H9 (cell line): ENCODE measurements around the gene ST7L. TPM values are rescaled to one million over a fixed set of nuclear protein-coding genes. Genes with fewer than 3 reads are reported as not detected.

ENCODE experiments used
- DNase-seq: peaks from one replicate; pipeline ENCODE4 v3.0.0-alpha.2; 2017
- H2AFZ ChIP-seq: one replicate; pipeline ENCODE4 v1.6.1; 2013; ENCODE audit warnings: mild to moderate bottlenecking, low read length, control low read depth, moderate library complexity
- H2AK5ac ChIP-seq: 2 replicates; pipeline ENCODE4 v1.6.1; 2013; ENCODE audit warnings: low read length, control low read depth, mixed read lengths; ENCODE audit not compliant: insufficient read length
- H2BK120ac ChIP-seq: one replicate; pipeline ENCODE4 v1.6.1; 2013; ENCODE audit warnings: low read depth, mild to moderate bottlenecking, low read length, control low read depth, inconsistent platforms; ENCODE audit not compliant: poor library complexity, severe bottlenecking
- H2BK12ac ChIP-seq: 2 replicates; pipeline ENCODE4 v1.6.1; 2013; ENCODE audit warnings: low read length, control low read depth, mixed read lengths, low read depth; ENCODE audit not compliant: insufficient read length
- H2BK15ac ChIP-seq: 2 replicates; pipeline ENCODE4 v1.6.1; 2013; ENCODE audit warnings: low read depth, low read length, control low read depth
- H2BK20ac ChIP-seq: one replicate; pipeline ENCODE4 v1.6.1; 2013; ENCODE audit warnings: low read depth, mild to moderate bottlenecking, low read length, control low read depth, inconsistent platforms; ENCODE audit not compliant: poor library complexity, severe bottlenecking
- H2BK5ac ChIP-seq: 2 replicates; pipeline ENCODE4 v1.6.1; 2013; ENCODE audit warnings: low read length, control low read depth, mixed read lengths; ENCODE audit not compliant: insufficient read length
- H3K14ac ChIP-seq: 2 replicates; pipeline ENCODE4 v1.6.1; 2013; ENCODE audit warnings: low read length, control low read depth; ENCODE audit not compliant: insufficient read depth
- H3K18ac ChIP-seq: 2 replicates; pipeline ENCODE4 v1.6.1; 2013; ENCODE audit warnings: low read depth, mild to moderate bottlenecking, mixed read lengths, low read length, control low read depth; ENCODE audit not compliant: insufficient read length
- H3K23ac ChIP-seq: 2 replicates; pipeline ENCODE4 v1.6.1; 2013; ENCODE audit warnings: low read length, control low read depth, mixed read lengths, low read depth; ENCODE audit not compliant: insufficient read length
- H3K23me2 ChIP-seq: 2 replicates; pipeline ENCODE4 v1.6.1; 2013; ENCODE audit warnings: low read depth, mild to moderate bottlenecking, mixed read lengths, low read length, control low read depth; ENCODE audit not compliant: insufficient read length, poor library complexity, severe bottlenecking
- H3K27ac ChIP-seq: 2 replicates; pipeline ENCODE4 v1.5.1; 2013; ENCODE audit warnings: low read length, control low read depth, mixed read lengths, low read depth; ENCODE audit not compliant: insufficient read length
- H3K27me3 ChIP-seq: 2 replicates; pipeline ENCODE4 v1.6.1; 2013; ENCODE audit warnings: low read length, control low read depth, inconsistent platforms; ENCODE audit not compliant: insufficient read depth
- H3K4ac ChIP-seq: 2 replicates; pipeline ENCODE4 v1.6.1; 2013; ENCODE audit warnings: low read depth, mild to moderate bottlenecking, control low read depth, inconsistent platforms, low read length, moderate library complexity
- H3K4me1 ChIP-seq: 2 replicates; pipeline ENCODE4 v1.6.1; 2013; ENCODE audit warnings: low read length, control low read depth, inconsistent platforms; ENCODE audit not compliant: insufficient read depth
- H3K4me2 ChIP-seq: 2 replicates; pipeline ENCODE4 v1.6.1; 2013; ENCODE audit warnings: low read length, control low read depth, mixed read lengths; ENCODE audit not compliant: insufficient read length, insufficient read depth
- H3K56ac ChIP-seq: 2 replicates; pipeline ENCODE4 v1.6.1; 2013; ENCODE audit warnings: low read depth, mild to moderate bottlenecking, mixed read lengths, low read length, control low read depth; ENCODE audit not compliant: insufficient read length
- H3K79me1 ChIP-seq: 2 replicates; pipeline ENCODE4 v1.6.1; 2013; ENCODE audit warnings: low read depth, mild to moderate bottlenecking, moderate library complexity, low read length, control low read depth, inconsistent platforms; ENCODE audit not compliant: insufficient read depth, poor library complexity, severe bottlenecking
- H3K79me2 ChIP-seq: 2 replicates; pipeline ENCODE4 v1.6.1; 2013; ENCODE audit warnings: low read length, control low read depth, inconsistent platforms; ENCODE audit not compliant: insufficient read depth
- H3K9ac ChIP-seq: 2 replicates; pipeline ENCODE4 v1.6.1; 2013; ENCODE audit warnings: low read length, control low read depth, mixed read lengths; ENCODE audit not compliant: insufficient read length; ENCODE audit errors: extremely low read depth
- H3K9me3 ChIP-seq: one replicate; pipeline ENCODE4 v1.6.1; 2013; ENCODE audit warnings: low read depth, low read length, inconsistent platforms; ENCODE audit not compliant: control insufficient read depth
- H3T11ph ChIP-seq: one replicate; pipeline ENCODE4 v1.6.1; 2013; ENCODE audit warnings: mild to moderate bottlenecking, low read length, control low read depth, inconsistent platforms
- H4K20me1 ChIP-seq: one replicate; pipeline ENCODE4 v1.6.1; 2013; ENCODE audit not compliant: control insufficient read depth, insufficient read length, insufficient read depth
- H4K5ac ChIP-seq: 2 replicates; pipeline ENCODE4 v1.6.1; 2013; ENCODE audit warnings: low read depth, mild to moderate bottlenecking, mixed read lengths, low read length, control low read depth; ENCODE audit not compliant: insufficient read length
- H4K8ac ChIP-seq: replicated peaks from 2 replicates; pipeline ENCODE4 v1.6.1; 2013; ENCODE audit warnings: low read length, control low read depth, mixed read lengths, low read depth; ENCODE audit not compliant: insufficient read length
- H4K91ac ChIP-seq: 2 replicates; pipeline ENCODE4 v1.6.1; 2013; ENCODE audit warnings: low read depth, mild to moderate bottlenecking, moderate library complexity, mixed read lengths, low read length, control low read depth; ENCODE audit not compliant: insufficient read length
- H3K27ac Mint-ChIP-seq, 3 experiments: 2 replicates in 2 of 3; 3 replicates in 1 of 3; pipeline ENCODE4 v1.8.0; 2020 to 2021; ENCODE audit warnings: mixed read lengths in 3 of 3, mild to moderate bottlenecking in 1 of 3, moderate library complexity in 1 of 3
- H3K27me3 Mint-ChIP-seq: 2 replicates; pipeline ENCODE4 v1.8.0; 2021; ENCODE audit warnings: low read depth, mild to moderate bottlenecking, moderate library complexity, mixed read lengths
- H3K36me3 Mint-ChIP-seq, 3 experiments: 2 replicates in 2 of 3; 3 replicates in 1 of 3; pipeline ENCODE4 v1.8.0; 2020 to 2021; ENCODE audit warnings: low read depth in 3 of 3, mixed read lengths in 3 of 3; ENCODE audit not compliant: insufficient read depth in 1 of 3
- H3K4me1 Mint-ChIP-seq, 2 experiments: 2 replicates each; pipeline ENCODE4 v1.8.0; 2020; ENCODE audit warnings: mixed read lengths in 2 of 2
- H3K4me3 Mint-ChIP-seq, 2 experiments: 2 replicates in 1 of 2; 3 replicates in 1 of 2; pipeline ENCODE4 v1.8.0; 2020 to 2021; ENCODE audit warnings: mild to moderate bottlenecking in 2 of 2, mixed read lengths in 2 of 2, moderate library complexity in 1 of 2
- H3K9me3 Mint-ChIP-seq, 2 experiments: 2 replicates in 1 of 2; 3 replicates in 1 of 2; pipeline ENCODE4 v1.8.0; 2020; ENCODE audit warnings: mild to moderate bottlenecking in 2 of 2, mixed read lengths in 2 of 2, moderate library complexity in 1 of 2
- WGBS: extraction: QIAGEN DNeasy Blood & Tissue Kit; methylation state at CpG from one replicate; pipeline ENCODE4 v1.1.7; 2013; ENCODE audit warnings: missing lambda C conversion rate, low lambda C conversion rate, mixed read lengths; ENCODE audit not compliant: insufficient read length; ENCODE audit errors: extremely low coverage; 5-methylcytosine and 5-hydroxymethylcytosine counted together
- total RNA-seq: library from RNA; stranded (reverse); gene quantifications from 2 replicates; pipeline ENCODE4 v1.2.1, GENCODE V29; 2021
- TF ChIP-seq, protein P1 (sequence below): fragments of 200-600 bp; sonication (generic); conservative IDR thresholded peaks from 3 replicates; pipeline ENCODE4 v1.8.0; 2021; ENCODE audit warnings: antibody characterized with exemption, mild to moderate bottlenecking

Gene ST7L
- total RNA-seq, 1 experiment from 2014 or later: 16.0 TPM

GRCh38 chr1:112564081-112564480, 54.9 kb downstream of the ST7L start:
- Mint-ChIP-seq H3K27ac (no peak overlapping the region), H3K4me3 (no peak overlapping the region)
- no peak overlapping the region for H3K4me2 ChIP-seq

More at GRCh38 chr1:112564081-112564480, 54.9 kb downstream of the ST7L start:
- no CpG with 5 or more reads among the region's 1 CpG for WGBS
- Histone ChIP-seq H2BK5ac (no peak overlapping the region), H3K14ac (no peak overlapping the region), H3K18ac (no peak overlapping the region), H4K8ac (no peak overlapping the region), H3K79me2 (no peaks in the 10 kb centered on the region), H2BK20ac (no peak overlapping the region), H2BK120ac (no peak overlapping the region), H3K27me3 (no peaks in the 10 kb centered on the region), H3K4me1 (no peaks in the 10 kb centered on the region), H2AK5ac (no peak overlapping the region), H3K4ac (no peak overlapping the region), H3K79me1 (no peaks in the 10 kb centered on the region), H3K23ac (no peak overlapping the region), H2BK12ac (no peak overlapping the region), H3K9me3 (no peaks in the 10 kb centered on the region), H3K27ac (no peak overlapping the region), H3T11ph (no peak overlapping the region), H3K9ac (no peak overlapping the region), H4K20me1 (no peaks in the 10 kb centered on the region), H4K5ac (no peak overlapping the region), H2AFZ (no peak overlapping the region), H3K23me2 (no peaks in the 10 kb centered on the region), H3K56ac (no peak overlapping the region), H2BK15ac (no peak overlapping the region), H4K91ac (no peak overlapping the region)
- Mint-ChIP-seq H3K36me3 (peaks cover 2 to 9% (median 6%) of the 10 kb centered on the region in 3 experiments; a peak in 5 of 7 replicates), H3K4me1 (no peaks in the 10 kb centered on the region), H3K27me3 (no peaks in the 10 kb centered on the region), H3K9me3 (no peaks in the 10 kb centered on the region)
- TF ChIP-seq, protein P1, sequence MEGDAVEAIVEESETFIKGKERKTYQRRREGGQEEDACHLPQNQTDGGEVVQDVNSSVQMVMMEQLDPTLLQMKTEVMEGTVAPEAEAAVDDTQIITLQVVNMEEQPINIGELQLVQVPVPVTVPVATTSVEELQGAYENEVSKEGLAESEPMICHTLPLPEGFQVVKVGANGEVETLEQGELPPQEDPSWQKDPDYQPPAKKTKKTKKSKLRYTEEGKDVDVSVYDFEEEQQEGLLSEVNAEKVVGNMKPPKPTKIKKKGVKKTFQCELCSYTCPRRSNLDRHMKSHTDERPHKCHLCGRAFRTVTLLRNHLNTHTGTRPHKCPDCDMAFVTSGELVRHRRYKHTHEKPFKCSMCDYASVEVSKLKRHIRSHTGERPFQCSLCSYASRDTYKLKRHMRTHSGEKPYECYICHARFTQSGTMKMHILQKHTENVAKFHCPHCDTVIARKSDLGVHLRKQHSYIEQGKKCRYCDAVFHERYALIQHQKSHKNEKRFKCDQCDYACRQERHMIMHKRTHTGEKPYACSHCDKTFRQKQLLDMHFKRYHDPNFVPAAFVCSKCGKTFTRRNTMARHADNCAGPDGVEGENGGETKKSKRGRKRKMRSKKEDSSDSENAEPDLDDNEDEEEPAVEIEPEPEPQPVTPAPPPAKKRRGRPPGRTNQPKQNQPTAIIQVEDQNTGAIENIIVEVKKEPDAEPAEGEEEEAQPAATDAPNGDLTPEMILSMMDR: no peak
- no peak for DNase-seq
